NOMO-1 treated with DMSO at 0.1 percent for 48 hours (cell line): ENCODE data around the gene DBP.
A peak's percentile ranks its signal among the peaks of the same experiment; 100 is the strongest.

Source experiments
- DNase-seq: peaks from one replicate; lab custom pipeline; 2025; ENCODE audit not compliant: unreplicated experiment; lab: John Stamatoyannopoulos, UW

The DBP gene

GRCh38 chr19:48613852-48614435 lies 23.2 kb downstream of the DBP start:
- DNase-seq, result no peak

- DNase-seq, result no peak
Measured at GRCh38 chr19:48613024-48613851, 23.9 kb downstream of the DBP start.

- no peak for DNase-seq
Measured at GRCh38 chr19:48611872-48612271, 25.3 kb downstream of the DBP start.

- DNase-seq, result no peak
Measured at GRCh38 chr19:48609571-48610108, 27.5 kb downstream of the DBP start.

GRCh38 chr19:48608798-48609263 lies 28.3 kb downstream of the DBP start:
- peak; percentile 68 for DNase-seq

- DNase-seq, result no peak
Measured at GRCh38 chr19:48607359-48607755, 29.8 kb downstream of the DBP start.

GRCh38 chr19:48606463-48607358 lies 30.5 kb downstream of the DBP start, which contains the start of gene SPACA4:
Gene SPACA4 (plus strand): TSS chr19:48606742. CDS start chr19:48606979, 237 bp downstream.
- DNase-seq, result no peak

- no peak for DNase-seq
Measured at GRCh38 chr19:48603850-48604249, 33.3 kb downstream of the DBP start.

- no peak for DNase-seq
Measured at GRCh38 chr19:48603449-48603848, 33.7 kb downstream of the DBP start.

GRCh38 chr19:48603001-48603400 lies 34.2 kb downstream of the DBP start:
- no peak for DNase-seq

GRCh38 chr19:48600679-48601417 lies 36.3 kb downstream of the DBP start:
- DNase-seq, result no peak

GRCh38 chr19:48598996-48599700 lies 38.0 kb downstream of the DBP start:
- DNase-seq, result no peak

- DNase-seq, result peak; percentile 50
Measured at GRCh38 chr19:48596679-48597465, 40.3 kb downstream of the DBP start.

GRCh38 chr19:48596237-48596636 lies 40.9 kb downstream of the DBP start:
- no peak for DNase-seq

- no peak for DNase-seq
Measured at GRCh38 chr19:48595833-48596232, 41.3 kb downstream of the DBP start.

GRCh38 chr19:48595171-48595570 lies 42.0 kb downstream of the DBP start:
- no peak for DNase-seq

GRCh38 chr19:48591021-48591420 lies 46.2 kb downstream of the DBP start:
- no peak for DNase-seq

GRCh38 chr19:48588670-48589401 lies 48.3 kb downstream of the DBP start:
- DNase-seq, result peak; percentile 79
